Measurements from ENCODE around the gene ADH6.

GRCh38 chr4:99207911-99208718, 10.9 kb downstream of the ADH6 start:
- TF ChIP-seq CEBPB (IDR thresholded peaks at IDR 0.05) (no peak), RFX5 (IDR thresholded peaks at IDR 0.05) (no peak), BHLHE40 (IDR thresholded peaks at IDR 0.05; ENCODE audit: low read depth, low read length) (no peak), RAD21 (conservative IDR thresholded peaks at IDR 0.05 in 1 of 2, IDR thresholded peaks at IDR 0.05 in 1 of 2) (no peak), SREBF2 (IDR thresholded peaks at IDR 0.05) (no peak), CHD2 (IDR thresholded peaks at IDR 0.05; ENCODE audit: low read length, partially characterized antibody) (no peak), RNF2 (IDR thresholded peaks at IDR 0.05; ENCODE audit: borderline replicate concordance, low read depth) (no peak), ZFP36 (IDR thresholded peaks at IDR 0.05; ENCODE audit: borderline replicate concordance, partially characterized antibody) (no peak), POLR2A (IDR thresholded peaks at IDR 0.05; ENCODE audit: low read length) (no peak), EP300 (IDR thresholded peaks at IDR 0.05) (no peak), CBX8 (IDR thresholded peaks at IDR 0.05) (no peak)
- TF ChIP-seq, protein P1, sequence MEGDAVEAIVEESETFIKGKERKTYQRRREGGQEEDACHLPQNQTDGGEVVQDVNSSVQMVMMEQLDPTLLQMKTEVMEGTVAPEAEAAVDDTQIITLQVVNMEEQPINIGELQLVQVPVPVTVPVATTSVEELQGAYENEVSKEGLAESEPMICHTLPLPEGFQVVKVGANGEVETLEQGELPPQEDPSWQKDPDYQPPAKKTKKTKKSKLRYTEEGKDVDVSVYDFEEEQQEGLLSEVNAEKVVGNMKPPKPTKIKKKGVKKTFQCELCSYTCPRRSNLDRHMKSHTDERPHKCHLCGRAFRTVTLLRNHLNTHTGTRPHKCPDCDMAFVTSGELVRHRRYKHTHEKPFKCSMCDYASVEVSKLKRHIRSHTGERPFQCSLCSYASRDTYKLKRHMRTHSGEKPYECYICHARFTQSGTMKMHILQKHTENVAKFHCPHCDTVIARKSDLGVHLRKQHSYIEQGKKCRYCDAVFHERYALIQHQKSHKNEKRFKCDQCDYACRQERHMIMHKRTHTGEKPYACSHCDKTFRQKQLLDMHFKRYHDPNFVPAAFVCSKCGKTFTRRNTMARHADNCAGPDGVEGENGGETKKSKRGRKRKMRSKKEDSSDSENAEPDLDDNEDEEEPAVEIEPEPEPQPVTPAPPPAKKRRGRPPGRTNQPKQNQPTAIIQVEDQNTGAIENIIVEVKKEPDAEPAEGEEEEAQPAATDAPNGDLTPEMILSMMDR (IDR thresholded peaks at IDR 0.05), result no peak
- TF ChIP-seq, protein P2, sequence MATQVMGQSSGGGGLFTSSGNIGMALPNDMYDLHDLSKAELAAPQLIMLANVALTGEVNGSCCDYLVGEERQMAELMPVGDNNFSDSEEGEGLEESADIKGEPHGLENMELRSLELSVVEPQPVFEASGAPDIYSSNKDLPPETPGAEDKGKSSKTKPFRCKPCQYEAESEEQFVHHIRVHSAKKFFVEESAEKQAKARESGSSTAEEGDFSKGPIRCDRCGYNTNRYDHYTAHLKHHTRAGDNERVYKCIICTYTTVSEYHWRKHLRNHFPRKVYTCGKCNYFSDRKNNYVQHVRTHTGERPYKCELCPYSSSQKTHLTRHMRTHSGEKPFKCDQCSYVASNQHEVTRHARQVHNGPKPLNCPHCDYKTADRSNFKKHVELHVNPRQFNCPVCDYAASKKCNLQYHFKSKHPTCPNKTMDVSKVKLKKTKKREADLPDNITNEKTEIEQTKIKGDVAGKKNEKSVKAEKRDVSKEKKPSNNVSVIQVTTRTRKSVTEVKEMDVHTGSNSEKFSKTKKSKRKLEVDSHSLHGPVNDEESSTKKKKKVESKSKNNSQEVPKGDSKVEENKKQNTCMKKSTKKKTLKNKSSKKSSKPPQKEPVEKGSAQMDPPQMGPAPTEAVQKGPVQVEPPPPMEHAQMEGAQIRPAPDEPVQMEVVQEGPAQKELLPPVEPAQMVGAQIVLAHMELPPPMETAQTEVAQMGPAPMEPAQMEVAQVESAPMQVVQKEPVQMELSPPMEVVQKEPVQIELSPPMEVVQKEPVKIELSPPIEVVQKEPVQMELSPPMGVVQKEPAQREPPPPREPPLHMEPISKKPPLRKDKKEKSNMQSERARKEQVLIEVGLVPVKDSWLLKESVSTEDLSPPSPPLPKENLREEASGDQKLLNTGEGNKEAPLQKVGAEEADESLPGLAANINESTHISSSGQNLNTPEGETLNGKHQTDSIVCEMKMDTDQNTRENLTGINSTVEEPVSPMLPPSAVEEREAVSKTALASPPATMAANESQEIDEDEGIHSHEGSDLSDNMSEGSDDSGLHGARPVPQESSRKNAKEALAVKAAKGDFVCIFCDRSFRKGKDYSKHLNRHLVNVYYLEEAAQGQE (IDR thresholded peaks at IDR 0.05), result no peak
